Parathyroid adenoma (tissue), 2 donors: ENCODE results near the gene DPF3.

Experiments
- H2AFZ ChIP-seq: fragments of 300-600 bp; sonication (generic); one replicate; pipeline ENCODE4 v1.7.0; 2017; ENCODE audit warnings: antibody characterized with exemption, mild to moderate bottlenecking
- H3K27ac ChIP-seq: fragments of 300-600 bp; sonication (generic); one replicate; pipeline ENCODE4 v1.7.0; 2017
- H3K27me3 ChIP-seq: fragments of 300-600 bp; sonication (generic); one replicate; pipeline ENCODE4 v1.7.0; 2017; ENCODE audit warnings: low read length; ENCODE audit not compliant: control insufficient read depth, insufficient read depth
- H3K36me3 ChIP-seq: fragments of 300-600 bp; sonication (generic); one replicate; pipeline ENCODE4 v1.7.0; 2017; ENCODE audit warnings: low read length; ENCODE audit not compliant: control insufficient read depth, insufficient read depth
- H3K4me1 ChIP-seq: fragments of 300-600 bp; sonication (generic); one replicate; pipeline ENCODE4 v1.7.0; 2017; ENCODE audit warnings: control low read depth
- H3K4me2 ChIP-seq: fragments of 300-600 bp; sonication (generic); one replicate; pipeline ENCODE4 v1.7.0; 2017; ENCODE audit warnings: low read length
- H3K4me3 ChIP-seq: fragments of 300-600 bp; sonication (generic); one replicate; pipeline ENCODE4 v1.7.0; 2017; ENCODE audit warnings: low read depth, low read length
- H3K79me2 ChIP-seq: fragments of 300-600 bp; sonication (generic); one replicate; pipeline ENCODE4 v1.7.0; 2017; ENCODE audit warnings: control low read depth
- H3K9ac ChIP-seq: fragments of 300-600 bp; sonication (generic); one replicate; pipeline ENCODE4 v1.7.0; 2017; ENCODE audit warnings: mild to moderate bottlenecking
- H3K9me3 ChIP-seq: fragments of 300-600 bp; sonication (generic); one replicate; pipeline ENCODE4 v1.7.0; 2017; ENCODE audit warnings: low read length; ENCODE audit not compliant: control insufficient read depth
- CTCF ChIP-seq: fragments of 300-600 bp; sonication (generic); IDR thresholded peaks from one replicate; pipeline ENCODE4 v1.7.0; 2017; ENCODE audit warnings: antibody characterized with exemption, mild to moderate bottlenecking
- donor health status: primary hyperparathyroidism.

Gene DPF3

GRCh38 chr14:72880820-72881219, 13.1 kb downstream of the DPF3 start:
- TF ChIP-seq CTCF, result no peak
- H3K4me3 ChIP-seq, result no peak overlapping the region
- H3K4me2 ChIP-seq, result no peak overlapping the region
- no peaks in the 10 kb centered on the region for H3K27me3 ChIP-seq
- H3K36me3 ChIP-seq, result no peaks in the 10 kb centered on the region
- no peak overlapping the region for H3K27ac ChIP-seq
- no peak overlapping the region for H2AFZ ChIP-seq
- no peaks in the 10 kb centered on the region for H3K9me3 ChIP-seq
- H3K9ac ChIP-seq, result no peak overlapping the region
- no peaks in the 10 kb centered on the region for H3K4me1 ChIP-seq
- no peaks in the 10 kb centered on the region for H3K79me2 ChIP-seq

GRCh38 chr14:72880164-72880563, 13.7 kb downstream of the DPF3 start:
- Histone ChIP-seq H3K4me1 (no peaks in the 10 kb centered on the region), H3K9me3 (no peaks in the 10 kb centered on the region)

GRCh38 chr14:72879431-72879830, 14.5 kb downstream of the DPF3 start:
- no peak for TF ChIP-seq CTCF
- Histone ChIP-seq H3K79me2 (no peaks in the 10 kb centered on the region), H3K27ac (no peak overlapping the region), H3K9ac (no peak overlapping the region), H3K27me3 (no peaks in the 10 kb centered on the region), H3K4me2 (no peak overlapping the region), H3K4me3 (no peak overlapping the region), H3K36me3 (no peaks in the 10 kb centered on the region), H3K9me3 (no peaks in the 10 kb centered on the region), H3K4me1 (no peaks in the 10 kb centered on the region), H2AFZ (no peak overlapping the region)

More at GRCh38 chr14:72880164-72880563, 13.7 kb downstream of the DPF3 start:
- no peak overlapping the region for H3K9ac ChIP-seq
- H3K27ac ChIP-seq, result no peak overlapping the region
- H3K79me2 ChIP-seq, result no peaks in the 10 kb centered on the region
- H3K36me3 ChIP-seq, result no peaks in the 10 kb centered on the region
- H3K4me3 ChIP-seq, result no peak overlapping the region
- no peak overlapping the region for H2AFZ ChIP-seq
- no peaks in the 10 kb centered on the region for H3K27me3 ChIP-seq
- no peak for TF ChIP-seq CTCF
- H3K4me2 ChIP-seq, result no peak overlapping the region

- H3K36me3 ChIP-seq, result no peaks in the 10 kb centered on the region
- no peak overlapping the region for H3K27ac ChIP-seq
- H3K27me3 ChIP-seq, result no peaks in the 10 kb centered on the region
- no peak overlapping the region for H2AFZ ChIP-seq
- no peak overlapping the region for H3K4me3 ChIP-seq
- no peak for TF ChIP-seq CTCF
- H3K4me2 ChIP-seq, result no peak overlapping the region
- H3K9ac ChIP-seq, result no peak overlapping the region
- H3K9me3 ChIP-seq, result no peaks in the 10 kb centered on the region
- H3K4me1 ChIP-seq, result no peaks in the 10 kb centered on the region
- no peaks in the 10 kb centered on the region for H3K79me2 ChIP-seq
These were observed 15.2 kb downstream of the DPF3 start for GRCh38 chr14:72878746-72879145.

- no peak overlapping the region for H3K9ac ChIP-seq
- no peak overlapping the region for H3K27ac ChIP-seq
- H3K4me1 ChIP-seq, result no peaks in the 10 kb centered on the region
- no peak overlapping the region for H3K4me3 ChIP-seq
- no peak overlapping the region for H3K4me2 ChIP-seq
- TF ChIP-seq CTCF, result no peak
- H3K79me2 ChIP-seq, result peaks cover 1% of the 10 kb centered on the region
- no peaks in the 10 kb centered on the region for H3K27me3 ChIP-seq
- no peaks in the 10 kb centered on the region for H3K36me3 ChIP-seq
- H3K9me3 ChIP-seq, result no peaks in the 10 kb centered on the region
- no peak overlapping the region for H2AFZ ChIP-seq
These were observed 17.2 kb downstream of the DPF3 start for GRCh38 chr14:72876710-72877063.
